ENCODE measurements around the gene FMNL3. TPM values are rescaled to one million over a fixed set of nuclear protein-coding genes. Genes with fewer than 3 reads are reported as not detected.
A peak's percentile ranks its signal among the peaks of the same experiment; 100 is the strongest.

The FMNL3 gene
- total RNA-seq, 4 donors from 2014 or later = 3.2 to 8.4 (median 6.7) TPM

DNA sequence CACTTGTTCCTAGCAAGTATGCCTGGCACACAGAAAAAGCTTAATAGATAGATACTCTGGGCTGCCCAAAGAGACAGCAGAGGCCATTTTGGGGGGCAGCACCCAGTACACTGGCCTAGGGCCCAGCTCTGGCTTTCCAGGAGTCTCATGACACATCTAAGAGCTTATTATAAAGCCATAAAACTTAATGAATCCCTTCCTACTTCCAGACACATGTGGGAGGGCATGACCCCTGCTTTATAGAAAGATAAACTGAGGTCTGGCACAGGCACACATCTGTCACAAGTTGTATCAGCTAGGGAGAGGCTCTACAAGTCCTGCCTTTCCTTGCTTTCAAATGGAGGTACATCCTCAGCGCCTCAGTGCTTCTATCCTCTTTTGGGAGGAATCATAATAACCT, 27.1 kb downstream of the FMNL3 start:
- H3K4me3 ChIP-seq = no peak overlapping the region
- no peaks in the 10 kb centered on the region for H3K9me3 ChIP-seq
- no peak for DNase-seq (ENCODE audit: low spot score in 2 of 2)
- peaks cover 8% of the 10 kb centered on the region for H3K4me1 ChIP-seq
- H3K27me3 ChIP-seq = no peaks in the 10 kb centered on the region
- no peaks in the 10 kb centered on the region for H3K36me3 ChIP-seq
- TF ChIP-seq, protein P1, sequence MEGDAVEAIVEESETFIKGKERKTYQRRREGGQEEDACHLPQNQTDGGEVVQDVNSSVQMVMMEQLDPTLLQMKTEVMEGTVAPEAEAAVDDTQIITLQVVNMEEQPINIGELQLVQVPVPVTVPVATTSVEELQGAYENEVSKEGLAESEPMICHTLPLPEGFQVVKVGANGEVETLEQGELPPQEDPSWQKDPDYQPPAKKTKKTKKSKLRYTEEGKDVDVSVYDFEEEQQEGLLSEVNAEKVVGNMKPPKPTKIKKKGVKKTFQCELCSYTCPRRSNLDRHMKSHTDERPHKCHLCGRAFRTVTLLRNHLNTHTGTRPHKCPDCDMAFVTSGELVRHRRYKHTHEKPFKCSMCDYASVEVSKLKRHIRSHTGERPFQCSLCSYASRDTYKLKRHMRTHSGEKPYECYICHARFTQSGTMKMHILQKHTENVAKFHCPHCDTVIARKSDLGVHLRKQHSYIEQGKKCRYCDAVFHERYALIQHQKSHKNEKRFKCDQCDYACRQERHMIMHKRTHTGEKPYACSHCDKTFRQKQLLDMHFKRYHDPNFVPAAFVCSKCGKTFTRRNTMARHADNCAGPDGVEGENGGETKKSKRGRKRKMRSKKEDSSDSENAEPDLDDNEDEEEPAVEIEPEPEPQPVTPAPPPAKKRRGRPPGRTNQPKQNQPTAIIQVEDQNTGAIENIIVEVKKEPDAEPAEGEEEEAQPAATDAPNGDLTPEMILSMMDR (IDR thresholded peaks at IDR 0.05) = no peak
- TF ChIP-seq POLR2AphosphoS5 (IDR thresholded peaks at IDR 0.05) (no peak), POLR2A (IDR thresholded peaks at IDR 0.05) (no peak), EP300 (IDR thresholded peaks at IDR 0.05) (no peak)
- no peak overlapping the region for H3K27ac ChIP-seq
- WGBS = 90% methylated on average over 1 of the region's 1 CpG

DNA sequence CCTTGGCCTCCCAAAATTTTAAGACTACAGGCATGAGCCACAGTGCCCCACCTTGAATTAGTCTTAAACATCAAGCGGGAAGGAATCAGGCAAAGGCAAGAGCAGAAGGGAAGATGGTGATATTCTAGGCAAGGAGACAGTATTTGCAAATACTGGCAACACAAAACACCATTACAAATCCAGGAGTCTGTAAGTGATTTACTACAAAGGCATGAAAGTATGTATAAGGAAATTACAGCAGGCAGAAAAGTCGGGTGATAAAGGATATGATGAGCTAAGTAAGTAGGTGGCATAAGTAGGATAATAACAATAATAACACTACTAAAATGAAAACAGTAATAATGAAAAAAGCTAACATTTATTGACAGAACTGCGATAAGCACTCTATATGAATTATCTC, 28.5 kb downstream of the FMNL3 start:
- no peak for TF ChIP-seq EP300 (IDR thresholded peaks at IDR 0.05)
- TF ChIP-seq, protein P1 (IDR thresholded peaks at IDR 0.05) = no peak
- no peak for TF ChIP-seq POLR2AphosphoS5 (IDR thresholded peaks at IDR 0.05)
- TF ChIP-seq POLR2A (IDR thresholded peaks at IDR 0.05) = no peak
- Histone ChIP-seq H3K27me3 (no peaks in the 10 kb centered on the region), H3K9me3 (no peaks in the 10 kb centered on the region), H3K36me3 (no peaks in the 10 kb centered on the region), H3K27ac (no peak overlapping the region), H3K4me1 (peaks cover 15% of the 10 kb centered on the region), H3K4me3 (no peak overlapping the region)
- WGBS = 93% methylated on average over 3 of the region's 3 CpGs
- no peak for DNase-seq (ENCODE audit: low spot score in 2 of 2)

DNA sequence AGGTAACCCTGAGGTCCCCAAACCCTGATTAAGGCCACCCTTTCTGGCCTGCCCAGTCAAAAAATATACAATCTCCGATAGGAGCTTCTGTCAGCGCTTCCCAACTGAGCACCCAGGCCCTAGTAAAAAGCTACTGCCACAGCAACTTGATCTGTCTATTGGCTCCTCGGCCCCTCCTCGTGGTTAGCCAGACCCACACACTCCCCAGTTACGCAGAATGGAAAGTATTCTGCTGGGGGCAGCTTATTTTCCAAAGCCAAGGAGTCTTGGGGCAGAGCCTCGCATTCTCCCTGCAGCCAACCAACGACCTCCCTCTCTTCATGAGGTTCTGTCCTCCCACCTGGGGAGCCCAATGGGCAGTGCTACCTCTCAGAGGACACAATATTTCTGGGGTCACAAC, 32.1 kb downstream of the FMNL3 start:
- Histone ChIP-seq H3K4me3 (no peak overlapping the region), H3K27ac (peak overlapping the region; percentile 88), H3K27me3 (no peaks in the 10 kb centered on the region), H3K9me3 (no peaks in the 10 kb centered on the region), H3K4me1 (peaks cover 48% of the 10 kb centered on the region), H3K36me3 (no peaks in the 10 kb centered on the region)
- TF ChIP-seq POLR2AphosphoS5 (IDR thresholded peaks at IDR 0.05) (no peak), POLR2A (IDR thresholded peaks at IDR 0.05) (no peak), EP300 (IDR thresholded peaks at IDR 0.05) (no peak)
- TF ChIP-seq, protein P1 (IDR thresholded peaks at IDR 0.05) = no peak
- WGBS = 72% methylated on average over 7 of the region's 7 CpGs
- no peak for DNase-seq (ENCODE audit: low spot score in 2 of 2)

DNA sequence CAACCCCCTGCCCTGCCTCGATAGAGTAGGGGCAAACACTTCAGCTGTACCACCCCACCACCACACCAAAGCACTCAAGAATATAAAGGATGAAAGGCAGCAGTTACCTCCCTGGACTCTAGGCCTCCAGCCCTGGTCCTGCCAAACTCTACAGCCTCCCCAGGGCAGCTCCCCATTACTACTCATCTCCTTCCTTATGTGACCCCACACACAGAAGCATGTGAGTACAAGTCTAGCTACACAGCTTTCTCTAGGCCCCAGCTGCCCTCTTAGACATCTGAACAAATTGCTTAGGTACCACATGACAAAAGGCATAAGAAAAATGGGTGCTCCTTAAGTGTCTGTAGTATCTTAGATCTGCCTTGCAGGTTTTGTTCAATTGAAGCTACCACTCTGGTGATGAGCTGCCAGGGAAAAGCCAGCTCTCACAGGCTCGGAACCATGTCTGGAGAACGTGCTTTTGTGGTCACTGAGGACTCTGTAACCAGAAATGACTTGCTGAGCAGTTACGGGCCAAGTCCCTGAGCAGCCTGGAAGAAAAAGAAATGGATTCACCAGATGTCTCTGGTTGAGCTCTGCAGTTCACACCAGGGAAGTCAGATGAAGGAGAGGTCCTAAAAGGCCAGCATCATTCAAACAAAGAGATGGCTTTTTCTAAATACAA, 32.8 kb downstream of the FMNL3 start:
- WGBS = 54% methylated on average over 4 of the region's 4 CpGs
- no peaks in the 10 kb centered on the region for H3K9me3 ChIP-seq
- no peaks in the 10 kb centered on the region for H3K27me3 ChIP-seq
- no peak overlapping the region for H3K4me3 ChIP-seq
- no peaks in the 10 kb centered on the region for H3K36me3 ChIP-seq
- TF ChIP-seq POLR2AphosphoS5 (IDR thresholded peaks at IDR 0.05) = peak in 1 of 3 donors; percentile 10
- TF ChIP-seq, protein P1 (IDR thresholded peaks at IDR 0.05) = no peak
- no peak for DNase-seq (ENCODE audit: low spot score in 2 of 2)
- H3K4me1 ChIP-seq = peaks cover 53% of the 10 kb centered on the region
- peak overlapping the region; percentile 88 for H3K27ac ChIP-seq

DNA sequence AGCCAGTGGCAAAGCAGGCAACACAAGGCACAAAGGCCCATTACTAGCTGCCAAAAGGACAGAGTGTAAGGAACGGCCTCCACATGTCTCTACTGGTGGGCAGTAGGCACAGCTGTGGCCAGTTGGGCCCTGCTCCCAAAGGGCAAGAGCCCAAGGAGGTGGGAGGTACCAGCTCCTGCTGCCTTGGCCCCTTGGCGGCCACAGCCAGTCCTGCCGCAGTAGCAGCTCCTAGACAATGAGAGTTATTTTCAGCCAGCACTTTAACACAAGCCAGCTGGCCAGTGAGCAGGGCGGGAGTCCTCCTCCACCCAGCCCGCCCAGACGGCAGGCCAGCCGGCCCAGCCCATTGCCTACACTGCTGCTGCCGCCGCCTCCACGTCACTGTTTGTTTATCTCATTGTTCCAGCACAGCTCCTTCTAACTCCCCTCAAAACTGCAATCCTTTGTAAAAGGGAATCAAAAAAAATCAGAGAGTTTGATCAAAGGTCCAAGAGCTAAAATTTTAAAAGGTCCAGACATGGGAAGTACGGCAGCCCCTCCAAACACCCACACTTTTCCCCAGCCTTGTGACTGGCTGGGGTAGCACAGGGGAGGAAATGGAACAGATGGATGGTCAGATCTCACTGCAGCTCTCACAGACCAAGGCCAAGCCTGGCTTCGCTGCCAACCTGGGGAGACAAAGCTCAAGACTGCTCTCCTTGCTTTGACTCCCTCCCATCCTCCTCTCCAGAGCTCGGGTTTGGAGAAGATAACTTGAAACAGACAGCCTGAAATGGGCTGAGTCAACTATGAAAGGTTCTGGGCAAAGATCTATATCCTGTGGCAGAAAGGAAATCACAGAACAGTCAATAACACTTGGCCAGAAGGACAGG, 33.5 kb downstream of the FMNL3 start:
- Histone ChIP-seq H3K4me1 (peaks cover 53% of the 10 kb centered on the region), H3K36me3 (no peaks in the 10 kb centered on the region), H3K4me3 (no peak overlapping the region), H3K27me3 (no peaks in the 10 kb centered on the region), H3K9me3 (no peaks in the 10 kb centered on the region), H3K27ac (peak overlapping the region; percentile 88)
- 34% methylated on average over 11 of the region's 13 CpGs for WGBS
- TF ChIP-seq, protein P1 (IDR thresholded peaks at IDR 0.05) = peak; percentile 48 to 55
- TF ChIP-seq POLR2A (IDR thresholded peaks at IDR 0.05) (peak in 1 of 2 donors; percentile 38), EP300 (IDR thresholded peaks at IDR 0.05) (no peak), POLR2AphosphoS5 (IDR thresholded peaks at IDR 0.05) (peak in 2 of 3 donors; percentile 48 to 70)
- DNase-seq (ENCODE audit: low spot score in 2 of 2) = peak; percentile 92 to 93
